Lung (tissue), 12 donors: ENCODE data around the gene FMO5. TPM values are rescaled to one million over a fixed set of nuclear protein-coding genes. Genes with fewer than 3 reads are reported as not detected.

ENCODE experiments used
- ATAC-seq: fragments of 200-7000 bp; cut with Tn5 transposase; one replicate; pipeline ENCODE4 v1.9.1; 2020; ENCODE audit warnings: moderate number of reproducible peaks; ENCODE audit not compliant: insufficient read depth, low FRiP score
- DNase-seq, 3 donors: peaks; one replicate each; pipeline ENCODE4 v3.0.0-alpha.2; 2013 to 2017
- H3K27ac ChIP-seq, 2 donors: one replicate each; pipeline ENCODE4 v1.5.1; 2013; ENCODE audit warnings: mild to moderate bottlenecking in 2 of 2, moderate library complexity in 2 of 2, control low read depth in 1 of 2, inconsistent platforms in 1 of 2, low read depth in 1 of 2, low read length in 1 of 2
- H3K27me3 ChIP-seq, 3 donors: one replicate each; pipeline ENCODE4 v1.5.1; 2013; ENCODE audit warnings: low read length in 2 of 3; ENCODE audit not compliant: control insufficient read depth in 3 of 3, insufficient read depth in 3 of 3
- H3K36me3 ChIP-seq, 4 donors: one replicate each; pipeline ENCODE4 v1.5.1; 2013; ENCODE audit warnings: low read length in 4 of 4, mild to moderate bottlenecking in 1 of 4, moderate library complexity in 1 of 4; ENCODE audit not compliant: control insufficient read depth in 4 of 4, insufficient read depth in 4 of 4
- H3K4me1 ChIP-seq, 5 donors: one replicate each; pipeline ENCODE4 v1.5.1; 2013; ENCODE audit warnings: low read length in 5 of 5, mild to moderate bottlenecking in 2 of 5, moderate library complexity in 1 of 5; ENCODE audit not compliant: control insufficient read depth in 5 of 5, insufficient read depth in 5 of 5
- H3K4me3 ChIP-seq: one replicate; pipeline ENCODE4 v1.5.1; 2013; ENCODE audit warnings: mild to moderate bottlenecking, control low read depth, moderate library complexity
- H3K9ac ChIP-seq, 2 donors: one replicate each; pipeline ENCODE4 v1.5.1; 2013; ENCODE audit warnings: low read length in 2 of 2, control low read depth in 1 of 2; ENCODE audit not compliant: insufficient read depth in 1 of 2
- H3K9me3 ChIP-seq, 4 donors: one replicate each; pipeline ENCODE4 v1.5.1; 2013; ENCODE audit warnings: low read length in 3 of 4, mild to moderate bottlenecking in 1 of 4, moderate library complexity in 1 of 4; ENCODE audit not compliant: control insufficient read depth in 4 of 4, insufficient read depth in 3 of 4
- WGBS, 2 donors: extraction: QIAGEN DNeasy Blood & Tissue Kit; methylation state at CpG; one replicate each; pipeline ENCODE4 v1.1.7; 2013; 5-methylcytosine and 5-hydroxymethylcytosine counted together
- polyA plus RNA-seq, 2 donors: library from polyadenylated mRNA; stranded (reverse); fragments of 200-250 nt; gene quantifications; one replicate each; pipeline ENCODE4 v1.2.1, GENCODE V29; 2013
- total RNA-seq, 2 donors: library from RNA; depleted of rRNA in 1 of 2; stranded (reverse); fragments of >200 nt in 1 of 2; gene quantifications; one replicate each; pipeline ENCODE4 v1.2.1, GENCODE V29; 2014 to 2021
- TF ChIP-seq, protein P1 (sequence below): IDR thresholded peaks from 2 replicates; pipeline ENCODE4 v1.5.1; 2012; ENCODE audit warnings: mild to moderate bottlenecking; ENCODE audit errors: control extremely low read depth, extremely low read depth
- donor health status: control.
- donor health status: control.
- donor health status: Bipolar disorder and iron deficiency.
- donor health status: healthy.
- donor health status: DM: yes; HTN: yes; CAD: no.

The FMO5 gene
- total and polyA plus RNA-seq, 4 donors: 10.4 to 78.6 (median 28.2) TPM

DNA sequence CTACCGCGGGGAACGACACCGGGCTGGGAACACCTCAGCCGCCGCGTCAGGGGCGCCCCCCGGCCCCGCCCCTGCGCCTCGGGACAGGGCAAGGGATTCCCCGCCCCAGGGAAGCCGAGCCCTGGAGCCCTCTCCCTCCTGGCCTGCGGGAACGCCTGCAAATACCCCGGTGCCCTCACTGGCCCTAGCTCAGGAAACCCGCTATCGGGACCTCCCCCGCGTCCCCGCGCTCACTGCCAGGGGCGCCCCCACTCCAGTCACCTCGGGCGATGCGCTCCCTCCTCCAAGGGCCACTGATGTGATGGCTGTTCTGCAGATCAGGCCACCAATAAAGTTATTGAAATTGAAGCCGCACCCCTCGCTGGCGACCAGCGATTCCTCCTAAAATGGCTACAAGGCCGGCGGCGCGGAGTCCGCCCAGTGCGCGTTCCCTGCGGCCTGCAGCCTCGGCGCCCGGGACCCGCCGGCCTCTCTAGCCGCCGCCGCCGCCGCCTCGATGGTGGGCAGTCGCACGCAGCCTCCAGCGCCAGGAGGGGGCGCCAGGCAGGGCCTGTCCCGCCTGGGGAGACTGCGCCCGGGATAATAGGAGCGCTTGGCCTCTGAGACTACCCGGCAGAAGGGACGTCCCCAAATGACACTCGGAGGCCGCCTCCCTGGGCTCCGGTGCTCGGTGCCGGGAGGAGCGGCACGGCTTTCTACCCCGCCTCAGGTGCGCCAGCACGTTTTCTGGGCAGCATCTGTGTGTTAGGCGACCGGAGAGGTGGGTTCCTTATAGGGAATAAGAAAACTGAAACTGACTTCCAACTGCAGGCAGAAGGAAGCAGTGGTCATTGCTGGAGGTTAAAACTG lies 52.7 kb downstream of the FMO5 start, which contains the start of gene PRKAB2:
PRKAB2 (minus strand) TSS at position 303 of the 849 bp plus-strand sequence. CDS start 326 bp downstream, outside the sequence.
- Histone ChIP-seq H3K4me1 (peaks cover 0 to 48% (median 18%) of the 10 kb centered on the region in 5 donors), H3K9ac (peak within 1 kb of the TSS; percentile 57 to 98), H3K27me3 (no peaks in the 10 kb centered on the region), H3K9me3 (no peaks in the 10 kb centered on the region), H3K27ac (peak within 1 kb of the TSS; percentile 95 to 98), H3K4me3 (peak within 1 kb of the TSS; percentile 87), H3K36me3 (no peaks in the 10 kb centered on the region)
- DNase-seq (peak; percentile 97 to 99 (median 98)), ATAC-seq (peak; percentile 98)
- WGBS, 2 donors: 0% methylated on average over 66 to 72 of the region's 72 CpGs
- TF ChIP-seq, protein P1, sequence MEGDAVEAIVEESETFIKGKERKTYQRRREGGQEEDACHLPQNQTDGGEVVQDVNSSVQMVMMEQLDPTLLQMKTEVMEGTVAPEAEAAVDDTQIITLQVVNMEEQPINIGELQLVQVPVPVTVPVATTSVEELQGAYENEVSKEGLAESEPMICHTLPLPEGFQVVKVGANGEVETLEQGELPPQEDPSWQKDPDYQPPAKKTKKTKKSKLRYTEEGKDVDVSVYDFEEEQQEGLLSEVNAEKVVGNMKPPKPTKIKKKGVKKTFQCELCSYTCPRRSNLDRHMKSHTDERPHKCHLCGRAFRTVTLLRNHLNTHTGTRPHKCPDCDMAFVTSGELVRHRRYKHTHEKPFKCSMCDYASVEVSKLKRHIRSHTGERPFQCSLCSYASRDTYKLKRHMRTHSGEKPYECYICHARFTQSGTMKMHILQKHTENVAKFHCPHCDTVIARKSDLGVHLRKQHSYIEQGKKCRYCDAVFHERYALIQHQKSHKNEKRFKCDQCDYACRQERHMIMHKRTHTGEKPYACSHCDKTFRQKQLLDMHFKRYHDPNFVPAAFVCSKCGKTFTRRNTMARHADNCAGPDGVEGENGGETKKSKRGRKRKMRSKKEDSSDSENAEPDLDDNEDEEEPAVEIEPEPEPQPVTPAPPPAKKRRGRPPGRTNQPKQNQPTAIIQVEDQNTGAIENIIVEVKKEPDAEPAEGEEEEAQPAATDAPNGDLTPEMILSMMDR: peak; percentile 68

DNA sequence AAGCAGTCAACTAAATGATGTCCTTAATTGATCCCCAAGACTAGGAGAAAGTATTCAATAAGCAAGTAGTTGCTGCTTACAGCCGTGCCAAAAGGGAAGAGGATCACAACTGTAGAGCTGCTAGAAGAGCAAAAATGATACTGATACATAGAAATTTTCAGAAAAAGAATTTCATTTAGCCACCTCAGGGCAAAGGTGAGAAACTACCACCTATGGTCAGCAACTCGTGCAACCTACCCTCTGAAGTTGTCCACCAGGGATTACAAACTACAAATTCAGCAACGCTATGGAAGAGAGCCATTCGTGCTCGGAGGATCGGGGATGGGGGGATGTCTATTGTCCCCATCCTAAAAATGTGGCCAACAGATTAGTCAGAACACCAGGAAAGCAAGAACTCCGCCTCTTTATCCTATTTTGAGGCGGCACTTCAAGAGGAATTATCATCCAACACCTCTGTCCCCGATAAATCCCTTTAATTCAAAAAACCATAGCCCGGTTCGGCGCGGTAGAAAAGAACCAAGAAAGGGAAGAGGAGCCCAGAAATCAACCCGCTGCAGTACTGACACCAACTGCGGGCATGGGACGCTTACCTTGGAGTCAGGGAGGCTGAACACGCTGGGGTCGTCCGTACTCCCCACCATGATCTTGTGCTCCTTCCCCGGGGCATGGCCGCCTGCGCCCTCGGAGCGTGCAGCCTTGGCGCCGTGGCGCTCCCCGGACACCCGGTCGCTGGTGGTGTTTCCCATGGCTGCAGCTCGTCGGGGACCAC lies 53.6 kb downstream of the FMO5 start:
- H3K4me1 ChIP-seq: peaks cover 0 to 48% (median 18%) of the 10 kb centered on the region in 5 donors
- DNase-seq: peak in 2 of 3 donors; percentile 43 to 57
- ATAC-seq: no peak

DNA sequence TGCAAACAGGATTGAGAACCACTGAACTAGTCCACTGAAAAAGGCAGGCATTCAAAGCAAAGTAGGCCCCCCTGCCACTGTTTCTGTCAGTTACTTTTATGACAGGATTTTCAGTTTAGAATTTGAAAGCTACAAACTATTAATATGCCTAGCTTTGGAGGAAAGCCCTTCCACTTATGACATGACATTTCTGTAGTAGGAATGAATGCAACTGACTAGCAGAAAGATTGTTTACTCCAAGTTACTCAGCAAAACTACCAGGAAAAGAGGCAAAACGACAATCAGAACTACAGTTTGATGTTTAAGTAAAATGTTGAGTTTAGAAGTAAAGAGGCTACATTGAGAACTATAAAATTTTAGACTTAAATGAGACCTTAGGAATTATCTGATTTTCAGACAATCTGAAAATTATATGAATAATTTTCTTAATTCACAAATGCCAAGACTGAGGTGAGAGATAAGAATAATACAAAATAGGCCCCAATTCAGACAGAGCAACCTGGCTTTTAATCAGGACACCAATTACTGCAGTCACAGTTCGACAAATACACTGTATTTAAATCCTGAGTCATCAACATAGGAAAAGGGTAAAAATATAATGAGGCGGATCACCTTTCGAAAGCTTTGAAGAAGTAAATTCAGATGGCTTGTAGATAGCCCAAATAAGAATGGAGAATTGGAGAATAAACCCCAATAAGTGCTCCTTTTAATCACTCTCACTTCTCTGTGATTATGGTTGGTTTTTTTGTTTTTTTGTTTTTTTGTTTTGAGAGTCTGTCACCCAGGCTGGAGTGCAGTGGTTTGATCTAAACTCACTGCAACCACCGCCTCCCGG lies 55.1 kb downstream of the FMO5 start:
- TF ChIP-seq, protein P1: no peak
- WGBS, 2 donors: 79 to 85% methylated on average over 6 of the region's 6 CpGs
- peak overlapping the region in 1 of 2 donors; percentile 20 for H3K9ac ChIP-seq
- DNase-seq (no peak), ATAC-seq (no peak)
- no peak overlapping the region for H3K27ac ChIP-seq
- no peaks in the 10 kb centered on the region for H3K27me3 ChIP-seq
- H3K9me3 ChIP-seq: no peaks in the 10 kb centered on the region
- no peak overlapping the region for H3K4me3 ChIP-seq
- peaks cover 0 to 48% (median 18%) of the 10 kb centered on the region in 5 donors for H3K4me1 ChIP-seq
- H3K36me3 ChIP-seq: peaks cover 2 to 18% (median 10%) of the 10 kb centered on the region in 4 donors

More for the DNA sequence above, 53.6 kb downstream of the FMO5 start:
- H3K4me3 ChIP-seq: peak overlapping the region; percentile 87
- TF ChIP-seq, protein P1: no peak
- 0% methylated on average over 32 of the region's 32 CpGs for WGBS, 2 donors
- no peaks in the 10 kb centered on the region for H3K27me3 ChIP-seq
- peak overlapping the region; percentile 89 to 98 for H3K27ac ChIP-seq
- H3K9me3 ChIP-seq: no peaks in the 10 kb centered on the region
- H3K36me3 ChIP-seq: peaks cover 0 to 5% (median 2%) of the 10 kb centered on the region in 4 donors
- peak overlapping the region; percentile 33 to 59 for H3K9ac ChIP-seq
